ENCODE data around the gene CIAO2A.

Gene CIAO2A

GRCh38 chr15:64023220-64023619 is 70.4 kb downstream of the CIAO2A start:
- in situ Hi-C loops (cut with MboI; ENCODE audit: low sequenced_read_pairs, unreplicated experiment): no loop called here
- DNase-seq (ENCODE audit: low spot score): no peak
- no peak for TF ChIP-seq CTCF (IDR thresholded peaks at IDR 0.05; ENCODE audit: borderline replicate concordance, control extremely low read depth, extremely low read depth, insufficient read depth, missing control alignments)

- no peak for DNase-seq (ENCODE audit: low spot score)
Measured at GRCh38 chr15:64022571-64022970, 71.1 kb downstream of the CIAO2A start.

More at GRCh38 chr15:64022571-64022970, 71.1 kb downstream of the CIAO2A start:
- in situ Hi-C loops (cut with MboI; ENCODE audit: low sequenced_read_pairs, unreplicated experiment): no loop called here
- TF ChIP-seq CTCF (IDR thresholded peaks at IDR 0.05; ENCODE audit: borderline replicate concordance, control extremely low read depth, extremely low read depth, insufficient read depth, missing control alignments): no peak

All from GM13976 (cell line).